ENCODE measurements around the gene EPB41. TPM values are rescaled to one million over a fixed set of nuclear protein-coding genes. Genes with fewer than 3 reads are reported as not detected.

Gene EPB41
- 4.4 to 6.3 TPM (median 5.8 TPM) in 5 replicates for total RNA-seq (2022; extraction: Qiagen RNA extraction; ENCODE audit: low read depth)

DNA sequence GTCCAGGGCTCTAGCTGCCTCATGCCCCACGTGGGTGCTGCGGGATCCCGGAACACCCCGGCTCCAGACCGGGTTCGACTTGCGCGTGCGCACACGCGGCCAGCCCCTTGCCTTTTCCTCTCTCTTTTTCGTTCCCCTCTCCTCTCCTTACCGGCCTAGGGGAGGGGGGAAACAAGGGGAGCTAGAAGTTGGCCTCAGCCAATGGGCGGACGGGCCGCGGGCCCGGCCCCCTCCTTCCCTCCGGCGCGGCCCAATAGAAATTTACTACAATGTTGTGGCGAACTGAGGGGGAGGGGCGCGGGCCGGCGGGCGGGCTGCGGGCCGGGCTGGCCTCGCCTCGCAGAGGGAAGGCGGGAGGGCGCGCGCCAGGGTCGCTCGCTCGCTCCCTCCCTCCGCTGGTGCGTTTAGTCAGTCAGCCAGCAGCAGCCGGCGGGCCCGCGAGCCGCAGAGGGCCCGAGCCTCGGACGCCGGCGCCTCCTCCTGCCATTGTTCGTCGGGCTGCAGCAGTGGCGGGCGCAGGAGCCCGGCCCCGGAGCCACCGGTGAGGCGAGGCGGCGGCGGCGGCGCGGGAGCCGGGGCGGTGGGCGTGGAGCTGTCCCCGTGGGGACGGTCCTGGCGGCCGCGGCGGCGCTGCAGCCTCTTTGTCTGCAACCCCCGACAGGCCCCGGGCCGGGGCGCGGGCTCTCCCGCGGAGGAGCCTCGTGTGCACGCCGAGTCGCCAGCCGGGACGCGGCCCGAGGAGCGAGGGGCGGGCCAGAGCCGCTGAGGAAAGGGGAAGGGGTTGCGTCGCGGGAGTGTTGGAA, at the start of gene EPB41:
Gene EPB41 (plus strand): TSS at position 342 of the 803 bp plus-strand sequence. CDS start 72,869 bp downstream, outside the sequence.

DNA sequence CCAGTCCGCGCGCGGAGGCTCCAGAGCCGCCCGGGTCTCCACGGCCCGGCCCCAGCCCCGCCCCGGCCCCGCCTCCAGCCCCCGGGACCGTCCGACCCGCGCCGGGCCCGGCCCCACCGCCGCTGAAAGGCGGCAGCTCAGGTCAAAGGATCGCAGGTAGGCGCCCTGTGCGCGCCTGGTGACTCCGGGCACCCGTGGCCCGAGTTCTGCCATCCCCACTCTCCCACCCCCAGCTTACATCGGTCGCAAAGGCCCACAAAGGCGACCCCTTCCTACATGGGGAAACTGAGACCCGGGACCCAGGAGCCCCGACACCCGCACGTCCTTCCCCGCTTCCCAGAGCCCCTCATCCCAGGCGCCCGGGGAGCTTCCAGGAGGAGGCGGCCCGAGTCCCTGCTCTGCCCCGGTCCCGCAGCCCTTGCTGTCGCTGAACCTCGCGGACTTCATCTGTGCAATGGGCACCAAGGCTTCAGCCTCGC, 209.6 kb downstream of the EPB41 start, which contains the start of gene TMEM200B:
Gene TMEM200B (minus strand): TSS at position 17 of the 479 bp plus-strand sequence. CDS start 2,075 bp downstream, outside the sequence.

Other genes with a start within 250 kb of the EPB41 start
- gene GMEB1, start 245.8 kb upstream of the EPB41 start, total RNA-seq (2022; extraction: Qiagen RNA extraction; ENCODE audit: low read depth), result 5.6 to 7.3 TPM (median 6.4 TPM) in 5 replicates
- 51.7 to 59.5 TPM (median 55.6 TPM) in 5 replicates for gene YTHDF2, start 177.6 kb upstream of the EPB41 start, total RNA-seq (2022; extraction: Qiagen RNA extraction; ENCODE audit: low read depth)
- gene OPRD1, start 102.4 kb upstream of the EPB41 start, total RNA-seq (2022; extraction: Qiagen RNA extraction; ENCODE audit: low read depth), result 0.02 to 0.14 TPM (median 0.03 TPM) in 5 replicates
- gene TMEM200B, start 209.3 kb downstream of the EPB41 start, total RNA-seq (2022; extraction: Qiagen RNA extraction; ENCODE audit: low read depth), result 0.07 to 0.16 TPM (median 0.15 TPM) in 4 of 5 replicates, not detected in the other

Data from A549 treated with RU486 at 1 μM for 4 hours (cell line).